GM18498 (cell line): ENCODE measurements around the gene SDHAF3.
A peak's percentile ranks its signal among the peaks of the same experiment; 100 is the strongest.
"Not testable (repeated sequence)": the region's sequence is repeated elsewhere in the genome, so short reads cannot be mapped to it uniquely, and the experiment has no call there.

Experiments used
- ATAC-seq: cut with Tn5 transposase; IDR thresholded peaks from one replicate; pipeline ENCODE4 v1.9.1; 2021; ENCODE audit warnings: mild to moderate bottlenecking, moderate library complexity; ENCODE audit not compliant: unreplicated experiment

The SDHAF3 gene

DNA sequence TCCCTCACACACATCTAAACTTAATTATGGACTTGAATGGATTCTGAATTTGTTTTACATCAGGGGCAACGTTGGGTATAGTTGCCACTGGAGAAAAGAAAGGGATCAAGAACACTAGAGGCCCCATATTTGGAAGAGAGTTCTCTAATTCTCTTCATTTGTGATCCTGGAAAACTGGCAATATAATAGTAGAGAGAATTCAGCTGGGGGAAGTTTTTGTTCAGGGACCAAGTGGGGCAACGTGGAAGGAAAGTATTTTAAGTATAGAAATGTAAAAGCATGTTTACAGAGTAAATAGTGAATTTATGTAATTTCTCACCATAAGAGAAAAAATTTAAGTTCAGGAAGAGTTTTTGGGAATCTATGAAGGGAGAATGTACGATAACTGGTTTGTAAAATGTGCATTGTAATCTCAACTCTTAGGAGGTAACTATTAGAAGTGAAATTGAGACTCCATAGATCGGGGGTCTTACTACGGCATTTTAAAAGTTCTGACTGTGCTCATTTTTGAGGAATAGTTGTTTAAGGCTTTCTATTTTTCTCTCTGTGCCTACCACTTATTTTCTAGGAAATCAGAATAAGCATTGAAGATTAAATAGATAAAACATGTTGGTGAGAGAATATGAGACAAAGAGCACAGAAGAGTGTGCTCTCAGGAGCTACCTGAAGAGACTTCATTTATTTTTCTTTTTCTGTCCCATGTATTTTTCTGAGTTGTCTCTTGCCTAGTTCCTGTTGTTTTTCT is 3.4 kb downstream of the SDHAF3 start:
- no peak for ATAC-seq

DNA sequence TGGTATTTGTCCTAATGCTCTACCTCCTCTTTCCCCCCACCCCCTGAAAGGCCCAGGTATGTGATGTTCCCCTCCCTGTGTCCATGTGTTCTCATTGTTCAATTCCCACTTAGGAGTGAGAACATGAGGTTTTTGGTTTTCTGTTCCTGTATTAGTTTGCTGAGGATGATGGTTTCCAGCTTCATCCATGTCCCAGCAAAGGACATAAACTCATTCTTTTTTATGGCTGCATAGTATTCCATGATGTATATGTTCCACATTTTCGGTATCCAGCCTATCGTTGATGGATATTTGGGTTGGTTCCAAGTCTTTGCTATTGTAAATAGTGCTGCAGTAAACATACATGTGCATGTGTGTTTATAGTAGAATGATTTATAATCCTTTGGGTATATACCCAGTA is 5.6 kb downstream of the SDHAF3 start:
- not testable (repeated sequence) for ATAC-seq

DNA sequence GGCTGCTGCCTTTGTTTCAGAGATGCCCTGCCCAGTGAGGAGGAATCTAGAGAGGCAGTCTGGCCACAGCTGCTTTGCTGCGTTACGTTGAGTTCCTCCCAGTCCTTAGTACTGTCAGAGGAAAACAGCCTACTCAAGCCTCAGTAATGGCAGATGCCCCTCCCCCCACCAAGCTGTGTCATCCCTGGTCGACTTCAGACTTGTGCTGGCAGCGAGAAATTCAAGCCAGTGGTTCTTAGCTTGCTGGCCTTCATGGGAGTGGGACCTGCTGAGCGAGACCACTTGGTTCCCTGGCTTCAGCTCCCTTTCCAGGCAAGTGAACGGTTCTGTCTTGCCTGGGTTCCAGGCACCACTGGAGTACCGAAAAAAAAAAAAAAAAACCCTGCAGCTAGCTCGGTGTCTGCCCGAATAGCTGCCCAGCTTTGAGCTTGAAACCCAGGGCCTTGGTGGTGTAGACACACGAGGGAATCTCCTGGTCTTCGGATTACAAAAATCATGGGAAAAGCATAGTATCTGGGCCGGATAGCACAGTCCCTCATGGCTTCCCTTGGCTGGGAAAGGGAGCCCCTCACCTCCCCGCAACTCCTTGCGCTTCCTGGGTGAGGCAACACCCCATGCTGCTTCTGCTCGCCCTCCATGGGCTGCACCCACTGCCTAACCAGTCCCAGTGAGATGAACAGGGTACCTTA is 9.1 kb downstream of the SDHAF3 start:
- no peak for ATAC-seq

DNA sequence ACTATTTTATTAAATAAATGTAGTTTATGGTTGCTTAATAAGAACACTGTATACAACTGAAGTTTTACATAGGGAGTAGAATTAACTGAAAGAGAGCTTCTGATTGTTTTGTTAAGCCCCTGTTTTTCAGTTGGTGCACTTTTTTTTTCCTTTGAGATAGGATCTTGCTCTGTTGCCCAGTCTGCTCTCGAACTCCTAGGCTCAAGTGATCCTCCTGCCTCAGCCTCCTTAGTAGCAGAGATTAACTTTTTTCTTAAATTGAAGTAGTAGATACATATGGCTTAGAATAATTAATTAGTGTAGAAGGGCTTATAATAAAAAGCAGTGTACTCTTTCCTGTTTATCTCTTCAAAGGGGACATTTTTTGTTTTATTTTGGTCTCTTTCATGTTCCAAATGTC is 11.2 kb downstream of the SDHAF3 start:
- ATAC-seq = no peak

DNA sequence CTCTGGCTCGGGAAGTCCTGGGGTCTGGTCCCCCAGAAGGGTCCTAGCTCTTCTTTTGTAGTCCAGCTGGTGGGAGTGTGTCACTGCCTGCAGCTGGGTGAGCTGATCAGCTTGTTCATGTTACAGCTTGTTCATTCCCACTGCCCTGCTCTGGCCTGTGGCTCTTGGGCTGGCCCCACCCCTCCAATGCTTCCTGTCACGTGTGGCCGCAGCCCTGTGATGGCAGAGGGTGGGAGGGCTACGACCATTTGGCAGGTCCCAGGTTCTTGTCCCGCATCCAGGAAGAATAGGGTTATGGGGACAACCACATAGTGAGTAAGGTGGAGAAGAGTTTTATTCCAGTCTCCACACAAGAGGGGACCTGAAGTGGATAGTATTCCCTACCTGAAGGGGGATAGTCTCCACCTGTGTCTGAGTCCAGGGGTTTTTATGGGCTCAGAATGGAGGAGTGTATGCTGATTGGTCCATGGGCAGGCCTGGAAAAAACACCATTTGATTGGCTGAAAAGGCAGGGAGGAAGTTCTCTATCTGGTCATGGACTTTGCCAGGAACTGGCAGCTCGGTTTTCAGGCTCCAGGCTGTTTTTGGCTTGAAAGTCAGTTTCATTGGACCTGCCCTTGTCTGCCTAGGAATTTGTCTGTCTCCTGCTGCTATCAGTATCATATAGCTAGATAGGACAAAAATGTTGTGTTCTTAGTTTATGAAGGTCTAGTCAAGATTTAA is 13.1 kb downstream of the SDHAF3 start:
- ATAC-seq = no peak

DNA sequence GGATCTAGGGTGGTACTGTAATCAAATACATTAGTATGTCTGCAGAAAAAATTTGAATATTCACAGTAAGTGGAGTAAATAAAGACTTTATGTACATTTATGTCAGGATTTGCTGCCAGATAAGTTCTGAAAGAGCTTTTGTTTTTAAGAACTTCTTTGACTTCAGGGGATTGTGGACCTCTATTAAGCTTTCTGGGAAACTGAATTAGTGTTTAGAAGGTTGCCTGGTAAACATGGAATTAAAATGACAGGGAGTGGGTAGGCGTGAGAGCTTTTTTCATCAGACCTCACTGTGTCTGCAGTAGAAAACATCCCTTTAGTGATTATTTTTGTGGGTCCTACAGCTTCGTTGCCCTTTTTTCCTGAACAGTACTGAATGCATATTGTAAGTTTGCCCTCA is 15.7 kb downstream of the SDHAF3 start:
- no peak for ATAC-seq

DNA sequence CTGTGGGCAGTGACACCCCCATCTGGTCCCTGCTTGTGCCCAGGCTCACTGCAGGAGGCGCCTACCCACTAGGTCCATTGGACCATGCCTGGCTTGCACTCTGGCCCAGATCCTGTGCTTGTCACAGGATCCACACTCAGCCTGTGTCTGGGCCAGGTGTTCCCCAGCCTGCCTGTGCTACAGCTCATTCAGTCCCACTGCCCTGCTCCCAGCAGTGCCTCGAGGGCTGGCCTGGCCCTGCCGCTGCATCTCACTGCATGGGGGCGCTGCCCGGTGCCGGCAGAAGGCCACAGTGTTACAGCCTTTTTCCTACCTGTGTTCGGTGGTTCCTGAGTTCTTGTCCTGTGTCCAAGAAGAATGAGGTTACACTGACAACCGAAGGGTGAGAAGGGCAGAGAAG is 21.3 kb downstream of the SDHAF3 start:
- no peak for ATAC-seq

DNA sequence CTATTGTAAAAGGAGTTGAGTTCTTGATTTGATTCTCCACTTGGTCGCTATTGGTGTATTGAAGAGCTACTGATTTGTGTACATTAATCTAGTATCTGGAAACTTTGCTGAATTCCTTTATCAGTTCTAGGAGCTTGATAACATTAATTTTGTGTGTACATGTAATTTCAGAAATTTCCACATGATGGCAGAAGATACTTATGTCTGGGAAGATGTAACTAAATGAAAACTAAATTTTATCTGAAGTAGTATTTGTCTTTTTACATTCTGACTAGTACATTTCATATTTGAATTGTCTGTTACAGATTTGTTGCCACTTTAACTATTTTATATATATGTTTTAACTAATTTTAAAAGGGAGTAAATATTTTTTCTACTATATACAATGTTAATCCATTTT is 27.6 kb downstream of the SDHAF3 start:
- no peak for ATAC-seq

DNA sequence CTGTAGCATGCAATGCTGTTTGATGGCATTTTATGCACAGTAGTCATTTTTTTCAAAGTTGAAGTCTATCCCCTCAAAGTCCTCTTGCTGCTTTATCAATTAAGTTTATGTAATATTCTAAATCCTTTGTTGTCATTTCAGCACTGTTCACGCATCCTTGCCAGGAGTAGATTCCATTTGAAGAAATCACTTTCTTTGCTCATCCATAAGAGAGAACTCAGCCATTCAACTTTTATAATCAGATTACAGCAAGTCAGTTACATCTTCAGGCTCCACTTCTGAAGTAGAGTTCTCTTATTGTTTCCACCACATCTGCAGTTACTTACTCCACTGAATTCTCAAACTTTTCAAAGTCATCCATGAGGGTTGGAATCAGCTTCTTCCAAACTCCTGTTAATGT is 32.3 kb downstream of the SDHAF3 start:
- no peak for ATAC-seq

DNA sequence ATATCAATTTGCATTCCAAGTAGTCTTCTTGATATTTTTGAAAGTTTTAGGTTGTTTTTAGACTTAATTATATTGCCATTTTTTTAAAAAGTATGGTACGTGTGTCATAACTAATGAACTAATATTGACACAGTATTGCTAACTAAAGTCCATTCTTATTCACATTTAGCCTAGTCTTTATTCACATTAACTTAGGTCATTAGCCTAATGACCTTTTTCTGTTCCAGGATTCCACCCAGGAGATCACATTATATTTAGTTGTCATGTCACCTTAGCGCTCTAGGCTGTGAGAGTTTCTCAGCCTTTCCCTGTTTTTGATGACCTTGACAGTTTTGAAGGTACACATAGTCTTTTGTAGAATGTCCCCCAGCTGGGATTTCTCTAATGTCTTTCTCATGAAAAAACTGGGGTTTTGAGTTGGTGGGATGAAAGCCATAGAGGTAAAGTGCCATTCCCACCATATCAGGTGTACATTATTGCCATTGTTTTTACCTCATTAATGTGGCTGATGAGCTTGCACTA is 38.5 kb downstream of the SDHAF3 start:
- no peak for ATAC-seq

DNA sequence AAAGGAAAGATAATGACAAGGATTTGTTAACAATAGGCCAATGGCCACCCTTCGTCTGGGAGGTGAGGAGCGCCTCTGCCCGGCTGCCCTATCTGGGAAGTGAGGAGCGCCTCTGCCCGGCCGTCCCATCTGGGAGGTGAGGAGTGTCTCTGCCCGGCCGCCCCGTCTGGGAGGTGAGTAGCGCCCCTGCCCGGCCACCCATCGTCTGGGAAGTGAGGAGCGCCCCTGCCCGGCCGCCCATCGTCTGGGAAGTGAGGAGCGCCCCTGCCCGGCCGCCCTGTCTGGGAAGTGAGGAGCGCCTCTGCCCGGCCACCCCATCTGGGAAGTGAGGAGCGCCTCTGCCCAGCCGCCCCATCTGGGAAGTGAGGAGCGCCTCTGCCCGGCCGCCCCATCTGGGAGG is 42.5 kb downstream of the SDHAF3 start:
- ATAC-seq = not testable (repeated sequence)

DNA sequence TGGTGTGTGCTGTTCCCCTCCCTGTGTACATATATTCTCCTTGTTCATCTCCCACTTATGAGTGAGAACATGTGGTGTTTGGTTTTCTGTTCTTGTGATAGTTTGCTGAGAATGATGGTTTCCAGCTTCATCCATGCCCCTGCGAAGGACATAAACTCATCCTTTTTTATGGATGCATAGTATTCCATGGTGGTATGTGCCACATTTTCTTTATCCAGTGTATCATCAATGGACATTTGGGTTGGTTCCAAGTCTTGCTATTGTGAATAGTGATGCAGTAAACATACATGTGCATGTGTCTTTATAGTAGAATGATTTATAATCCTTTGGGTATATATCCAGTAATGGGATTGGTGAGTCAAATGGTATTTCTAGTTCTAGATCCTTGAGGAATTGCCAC is 44.1 kb downstream of the SDHAF3 start:
- not testable (repeated sequence) for ATAC-seq

DNA sequence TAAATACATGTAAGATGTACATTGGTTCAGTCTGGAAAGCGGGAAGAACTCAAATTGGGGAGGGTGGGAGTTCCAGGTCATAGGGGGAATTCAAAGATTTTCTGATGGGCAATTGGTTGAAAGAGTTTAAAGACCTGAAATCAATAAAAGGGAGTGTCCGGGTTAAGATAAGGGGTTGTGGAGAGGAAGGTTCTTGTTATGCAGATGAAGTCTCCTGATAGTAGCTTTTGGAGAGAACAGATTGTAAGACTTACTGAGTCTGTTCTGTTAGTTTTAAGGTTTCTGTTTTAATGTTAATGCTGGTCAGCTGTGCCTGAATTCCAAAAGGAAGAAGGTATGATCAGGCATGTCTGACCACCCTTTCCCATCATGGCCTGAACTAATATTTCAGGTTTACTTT is 48.8 kb downstream of the SDHAF3 start:
- no peak for ATAC-seq

DNA sequence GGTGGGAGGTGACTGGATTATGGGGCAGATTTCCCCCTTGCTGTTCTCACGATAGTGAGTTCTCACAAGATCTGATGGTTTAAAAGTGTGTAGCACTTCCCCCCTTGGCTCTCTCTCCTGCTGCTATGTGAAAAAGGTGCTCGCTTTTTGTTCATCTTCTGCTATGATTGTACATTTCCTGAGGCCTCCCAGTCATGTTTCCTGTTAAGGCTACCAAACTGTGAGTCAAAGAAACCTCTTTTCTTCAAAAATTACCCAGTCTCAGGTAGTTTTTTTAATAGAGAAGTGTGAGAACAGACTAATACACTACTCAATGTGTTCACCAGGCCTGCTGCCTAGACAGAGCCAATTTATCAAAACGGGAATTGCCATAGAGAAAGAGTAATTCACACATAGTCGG is 49.7 kb downstream of the SDHAF3 start:
- ATAC-seq = no peak

DNA sequence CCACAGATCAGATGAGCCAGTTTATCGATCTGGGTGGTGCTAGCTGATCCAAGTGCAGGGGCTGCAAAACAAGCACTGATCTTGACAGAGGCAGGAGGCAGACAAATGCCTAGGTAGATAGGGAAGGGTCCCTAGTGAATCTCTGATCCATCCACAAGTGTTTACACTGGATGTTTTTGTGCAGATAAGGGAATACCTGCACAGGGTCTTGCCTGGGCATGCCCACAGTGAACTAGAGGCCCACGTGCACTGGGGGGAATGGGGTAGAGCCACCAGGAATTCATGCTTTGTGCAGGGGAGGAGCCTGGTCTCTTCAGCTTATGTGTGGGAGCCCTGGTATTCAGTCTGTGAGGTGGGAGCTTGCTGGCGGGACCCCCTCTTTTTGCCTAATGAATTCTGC is 50.3 kb downstream of the SDHAF3 start:
- no peak for ATAC-seq

DNA sequence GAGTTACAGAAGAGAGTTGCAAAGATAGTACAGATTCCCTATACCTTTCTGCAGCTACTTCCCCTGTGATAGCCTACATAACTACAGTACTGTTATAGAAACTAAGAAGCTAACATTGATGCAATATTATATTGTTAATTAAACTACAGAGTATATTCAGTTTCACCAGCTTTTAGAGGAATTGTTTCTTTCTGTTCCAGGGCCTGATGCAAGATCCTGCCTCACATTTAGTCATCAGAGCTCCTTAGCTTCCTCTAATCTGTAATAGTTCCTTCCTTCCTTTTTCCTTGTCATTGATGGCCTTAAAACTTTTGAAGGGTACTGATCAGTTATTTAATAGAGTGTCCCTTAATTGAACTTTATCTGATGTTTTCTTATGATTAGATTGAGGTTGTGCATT is 56.8 kb downstream of the SDHAF3 start:
- no peak for ATAC-seq

DNA sequence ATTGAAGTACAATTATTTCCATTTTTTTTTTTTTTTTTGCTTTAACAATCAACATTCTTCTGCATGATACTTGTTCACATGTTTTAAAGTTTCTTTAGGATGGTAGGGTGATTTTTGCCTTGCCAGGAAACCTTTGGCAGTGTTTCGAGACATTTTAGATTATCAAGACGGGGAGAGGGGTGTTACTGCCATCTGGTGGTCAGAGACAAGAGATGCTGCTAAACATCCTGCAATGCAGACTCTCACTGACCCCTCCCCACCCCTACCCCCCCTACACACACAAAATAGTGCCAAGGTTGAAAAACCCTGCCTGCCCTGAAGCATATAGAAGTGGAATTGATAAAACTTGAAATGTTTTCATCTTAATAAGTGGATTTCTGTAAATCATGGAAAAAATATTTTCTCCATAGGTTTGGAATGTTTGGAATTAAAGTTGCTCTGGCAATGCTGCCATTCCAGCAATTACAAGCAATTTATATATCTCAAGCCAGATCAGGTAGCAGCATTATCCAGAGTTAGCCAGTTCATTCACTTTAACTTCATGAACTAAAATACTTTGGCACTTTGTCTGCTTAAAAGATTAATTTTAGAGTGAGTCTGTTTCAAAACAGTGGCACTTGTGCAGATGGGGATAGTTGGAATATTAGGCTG is 62.1 kb downstream of the SDHAF3 start:
- peak; percentile 84 for ATAC-seq

DNA sequence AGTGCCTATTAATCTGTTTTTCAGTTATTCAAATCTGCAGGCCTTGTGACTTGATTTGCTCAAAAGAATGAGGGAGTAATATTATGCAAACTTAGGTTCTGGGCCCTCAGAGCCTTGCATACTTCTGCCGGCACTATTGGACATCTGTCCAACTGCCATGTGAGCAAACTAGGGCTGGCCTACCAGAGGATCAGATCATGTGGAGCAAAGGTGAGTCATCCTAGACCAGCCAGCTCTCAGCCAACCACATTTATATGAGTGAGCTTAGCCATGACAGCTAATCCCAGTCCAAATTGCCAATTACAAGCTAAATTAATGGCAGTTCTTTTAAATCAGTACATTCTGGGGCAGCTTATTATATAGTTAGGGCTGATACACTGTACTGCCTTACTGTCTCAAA is 69.6 kb downstream of the SDHAF3 start:
- ATAC-seq = no peak

DNA sequence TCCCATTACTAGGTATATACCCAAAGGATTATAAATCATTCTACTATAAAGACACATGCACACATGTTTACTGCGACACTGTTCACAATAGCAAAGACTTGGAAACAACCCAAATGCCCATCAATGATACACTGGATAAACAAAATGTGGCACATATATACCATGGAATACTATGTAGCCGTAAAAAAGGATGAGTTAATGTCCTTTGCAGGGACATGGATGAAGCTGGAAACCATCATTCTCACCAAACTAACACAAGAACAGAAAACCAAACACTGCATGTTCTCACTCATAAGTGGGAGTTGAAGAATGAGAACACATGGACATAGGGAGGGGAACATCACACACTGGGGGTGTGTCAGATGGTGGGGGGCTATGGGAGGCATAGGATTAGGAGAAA is 78.7 kb downstream of the SDHAF3 start:
- ATAC-seq = not testable (repeated sequence)

DNA sequence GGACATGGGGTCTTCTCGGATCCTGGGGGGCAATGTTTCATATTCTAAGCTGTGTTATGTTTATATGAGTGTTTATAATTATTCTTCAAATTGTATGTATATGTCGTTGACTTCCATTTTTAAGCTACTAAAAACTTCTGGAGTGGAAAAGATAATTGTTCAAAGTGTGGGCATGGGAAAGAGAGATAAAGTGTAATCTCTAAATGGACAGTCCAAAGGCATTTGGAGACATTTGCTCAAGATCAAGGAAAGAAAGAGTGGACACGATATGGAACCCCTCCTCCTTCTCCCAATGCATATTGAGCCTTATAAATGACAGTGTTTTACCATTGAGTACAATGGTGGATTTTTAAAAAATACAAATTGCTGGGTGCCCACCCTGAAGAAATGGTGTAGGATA is 81.1 kb downstream of the SDHAF3 start:
- no peak for ATAC-seq

DNA sequence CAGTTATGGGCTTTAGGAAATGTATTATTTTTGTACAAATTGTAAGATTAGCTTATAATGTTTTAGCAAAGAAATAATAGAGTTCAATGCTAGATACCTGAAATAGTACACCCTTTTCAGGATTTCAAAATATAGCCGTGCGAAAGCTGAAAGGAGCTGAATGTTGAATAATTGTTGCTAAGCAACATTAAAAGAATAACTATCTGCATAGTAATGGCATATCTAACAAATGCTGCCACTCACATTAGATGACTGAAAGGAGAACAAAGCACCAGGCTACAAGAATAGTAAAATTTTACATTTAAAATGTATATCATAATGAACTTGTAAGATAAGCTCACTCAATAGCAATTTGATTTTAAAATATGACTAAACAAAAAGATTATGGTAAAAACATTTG is 82.5 kb downstream of the SDHAF3 start:
- ATAC-seq = no peak
